Mucosa of stomach (tissue), 1 donor: ENCODE measurements around the gene FAT1.
"Not testable (repeated sequence)": the region's sequence is repeated elsewhere in the genome, so short reads cannot be mapped to it uniquely, and the experiment has no call there.

ENCODE experiments used
- H3K27me3 ChIP-seq: one replicate; pipeline ENCODE4 v1.7.0; 2013; ENCODE audit warnings: mild to moderate bottlenecking, low read length; ENCODE audit not compliant: control insufficient read depth, insufficient read depth
- H3K36me3 ChIP-seq: one replicate; pipeline ENCODE4 v1.7.0; 2013; ENCODE audit warnings: low read length; ENCODE audit not compliant: control insufficient read depth, insufficient read depth
- H3K4me1 ChIP-seq: one replicate; pipeline ENCODE4 v1.7.0; 2013; ENCODE audit warnings: mild to moderate bottlenecking, low read length; ENCODE audit not compliant: control insufficient read depth, insufficient read depth
- H3K4me3 ChIP-seq: one replicate; pipeline ENCODE4 v1.7.0; 2013; ENCODE audit warnings: low read length
- H3K9ac ChIP-seq: one replicate; pipeline ENCODE4 v1.7.0; 2013; ENCODE audit warnings: mild to moderate bottlenecking, low read length, moderate library complexity
- H3K9me3 ChIP-seq: one replicate; pipeline ENCODE4 v1.7.0; 2013; ENCODE audit warnings: mild to moderate bottlenecking, low read length, moderate library complexity; ENCODE audit not compliant: control insufficient read depth
- donor health status: Pancreatic carcinoma.

FAT1 gene

DNA sequence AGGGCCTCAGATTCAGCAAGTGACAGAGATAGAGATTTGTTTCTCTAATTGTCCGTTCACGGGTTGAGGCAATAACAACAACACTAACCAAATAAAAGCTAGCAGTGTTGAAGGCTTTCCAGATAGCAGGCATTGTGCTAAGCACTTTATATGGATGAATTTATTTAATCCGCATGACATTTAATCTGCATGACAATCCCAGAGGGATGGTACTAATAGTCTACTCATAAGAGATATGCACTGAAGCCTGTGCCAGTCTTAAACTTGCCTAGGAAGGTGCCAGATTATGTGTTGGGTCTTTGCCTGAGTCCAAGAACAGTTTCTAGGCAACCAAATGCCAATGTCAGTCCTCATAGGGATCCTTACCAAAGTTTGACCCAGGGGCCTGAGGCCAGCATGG, 37.7 kb upstream of the FAT1 start:
- H3K4me3 ChIP-seq, result no peak overlapping the region
- no peaks in the 10 kb centered on the region for H3K27me3 ChIP-seq

GRCh38 chr4:186760576-186760975, 36.9 kb upstream of the FAT1 start:
- no peaks in the 10 kb centered on the region for H3K9me3 ChIP-seq

More for the DNA sequence above, 37.7 kb upstream of the FAT1 start:
- H3K9ac ChIP-seq, result no peak overlapping the region
- H3K9me3 ChIP-seq, result no peaks in the 10 kb centered on the region
- no peaks in the 10 kb centered on the region for H3K36me3 ChIP-seq
- H3K4me1 ChIP-seq, result peaks cover 14% of the 10 kb centered on the region

GRCh38 chr4:186759990-186760389, 36.3 kb upstream of the FAT1 start:
- no peak overlapping the region for H3K4me3 ChIP-seq
- no peaks in the 10 kb centered on the region for H3K9me3 ChIP-seq
- peaks cover 2% of the 10 kb centered on the region for H3K4me1 ChIP-seq
- no peaks in the 10 kb centered on the region for H3K36me3 ChIP-seq
- H3K27me3 ChIP-seq, result no peaks in the 10 kb centered on the region
- H3K9ac ChIP-seq, result no peak overlapping the region

More at GRCh38 chr4:186760576-186760975, 36.9 kb upstream of the FAT1 start:
- H3K4me3 ChIP-seq, result no peak overlapping the region
- H3K27me3 ChIP-seq, result no peaks in the 10 kb centered on the region
- peaks cover 8% of the 10 kb centered on the region for H3K4me1 ChIP-seq
- H3K36me3 ChIP-seq, result no peaks in the 10 kb centered on the region
- H3K9ac ChIP-seq, result no peak overlapping the region

GRCh38 chr4:186758929-186759682, 35.5 kb upstream of the FAT1 start:
- Histone ChIP-seq H3K36me3 (no peaks in the 10 kb centered on the region), H3K9ac (no peak overlapping the region), H3K9me3 (no peaks in the 10 kb centered on the region), H3K4me3 (no peak overlapping the region), H3K4me1 (no peaks in the 10 kb centered on the region), H3K27me3 (no peaks in the 10 kb centered on the region)

DNA sequence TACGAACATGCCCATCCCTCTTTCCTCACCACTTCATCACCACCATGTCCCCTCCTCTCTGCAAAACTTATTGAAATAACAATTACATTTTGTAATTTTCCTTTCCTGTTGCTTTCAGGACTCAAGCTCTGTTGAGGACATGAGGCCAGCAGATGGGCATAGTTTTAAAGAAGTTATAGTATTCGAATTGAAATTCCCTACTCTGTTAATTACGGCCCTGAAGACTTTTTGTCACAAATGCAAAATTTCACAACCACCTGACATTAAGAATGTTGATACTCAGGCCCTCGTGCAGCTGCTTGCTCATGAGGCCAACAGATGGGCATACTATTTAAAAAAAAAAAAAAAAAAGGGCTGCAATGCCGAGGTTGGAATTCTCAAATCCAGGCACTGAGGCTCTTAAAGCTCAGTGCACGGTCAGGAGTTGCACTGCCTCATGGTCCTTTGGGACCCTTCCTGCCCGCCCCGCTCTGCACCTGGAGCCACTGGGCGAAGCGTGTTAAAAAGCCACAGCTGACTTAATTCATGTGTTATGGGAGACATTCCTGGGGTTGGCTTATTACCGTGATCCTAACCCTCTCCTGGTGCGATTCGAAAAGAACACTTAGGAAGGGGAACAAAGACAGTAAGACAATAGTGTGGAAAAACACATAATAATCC, 34.2 kb upstream of the FAT1 start:
- H3K4me1 ChIP-seq, result no peaks in the 10 kb centered on the region
- no peak overlapping the region for H3K4me3 ChIP-seq
- H3K27me3 ChIP-seq, result no peaks in the 10 kb centered on the region
- H3K9me3 ChIP-seq, result no peaks in the 10 kb centered on the region
- no peak overlapping the region for H3K9ac ChIP-seq
- H3K36me3 ChIP-seq, result no peaks in the 10 kb centered on the region

DNA sequence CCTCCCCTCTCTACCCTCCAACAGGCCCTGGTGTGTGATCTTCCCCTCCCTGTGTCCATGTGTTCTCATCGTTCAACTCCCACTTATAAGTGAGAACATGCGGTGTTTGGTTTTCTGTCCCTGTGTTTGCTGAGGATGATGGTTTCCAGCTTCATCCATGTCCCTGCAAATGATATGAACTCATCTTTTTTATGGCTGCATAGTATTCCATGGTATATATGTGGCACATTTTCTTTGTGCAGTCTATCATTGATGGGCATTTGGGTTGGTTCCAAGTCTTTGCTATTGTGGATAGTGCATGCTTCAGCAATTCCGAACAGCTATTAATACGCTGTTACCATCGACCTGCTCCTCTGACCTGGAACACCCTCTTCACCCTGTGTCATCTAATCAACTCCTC, 32.9 kb upstream of the FAT1 start:
- H3K27me3 ChIP-seq, H3K9me3 ChIP-seq, H3K36me3 ChIP-seq, H3K4me3 ChIP-seq, H3K9ac ChIP-seq, H3K4me1 ChIP-seq: not testable (repeated sequence)

- Histone ChIP-seq H3K4me3 (no peak overlapping the region), H3K27me3 (no peaks in the 10 kb centered on the region), H3K36me3 (no peaks in the 10 kb centered on the region), H3K9ac (no peak overlapping the region), H3K9me3 (no peaks in the 10 kb centered on the region), H3K4me1 (no peaks in the 10 kb centered on the region)
These were observed 32.2 kb upstream of the FAT1 start for GRCh38 chr4:186755550-186756519.

DNA sequence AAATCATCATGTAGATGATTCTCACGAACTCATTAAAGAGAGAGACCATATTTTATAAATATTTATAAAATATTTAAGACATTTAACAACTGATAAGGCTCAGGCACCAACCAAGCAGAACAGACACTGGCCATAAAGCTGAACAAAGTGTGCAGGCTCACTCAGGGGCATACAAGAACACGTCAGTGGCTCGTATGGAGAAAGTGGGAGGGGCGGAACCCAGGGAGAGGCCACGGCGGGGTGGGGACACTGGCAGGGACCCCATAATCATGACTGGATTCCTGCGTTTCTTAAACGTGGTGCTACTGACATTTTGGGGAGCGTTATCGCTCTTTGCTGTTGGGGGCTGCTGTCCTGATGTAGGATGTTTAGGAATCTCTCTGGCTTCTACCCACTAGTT, 31.3 kb upstream of the FAT1 start:
- no peak overlapping the region for H3K9ac ChIP-seq
- H3K27me3 ChIP-seq, result no peaks in the 10 kb centered on the region
- H3K4me1 ChIP-seq, result no peaks in the 10 kb centered on the region
- no peaks in the 10 kb centered on the region for H3K9me3 ChIP-seq
- no peak overlapping the region for H3K4me3 ChIP-seq
- no peaks in the 10 kb centered on the region for H3K36me3 ChIP-seq

GRCh38 chr4:186752325-186752724, 28.7 kb upstream of the FAT1 start:
- H3K27me3 ChIP-seq, result no peaks in the 10 kb centered on the region
- no peaks in the 10 kb centered on the region for H3K4me1 ChIP-seq
- H3K9me3 ChIP-seq, result no peaks in the 10 kb centered on the region
- H3K36me3 ChIP-seq, result no peaks in the 10 kb centered on the region
- no peak overlapping the region for H3K4me3 ChIP-seq
- H3K9ac ChIP-seq, result no peak overlapping the region

DNA sequence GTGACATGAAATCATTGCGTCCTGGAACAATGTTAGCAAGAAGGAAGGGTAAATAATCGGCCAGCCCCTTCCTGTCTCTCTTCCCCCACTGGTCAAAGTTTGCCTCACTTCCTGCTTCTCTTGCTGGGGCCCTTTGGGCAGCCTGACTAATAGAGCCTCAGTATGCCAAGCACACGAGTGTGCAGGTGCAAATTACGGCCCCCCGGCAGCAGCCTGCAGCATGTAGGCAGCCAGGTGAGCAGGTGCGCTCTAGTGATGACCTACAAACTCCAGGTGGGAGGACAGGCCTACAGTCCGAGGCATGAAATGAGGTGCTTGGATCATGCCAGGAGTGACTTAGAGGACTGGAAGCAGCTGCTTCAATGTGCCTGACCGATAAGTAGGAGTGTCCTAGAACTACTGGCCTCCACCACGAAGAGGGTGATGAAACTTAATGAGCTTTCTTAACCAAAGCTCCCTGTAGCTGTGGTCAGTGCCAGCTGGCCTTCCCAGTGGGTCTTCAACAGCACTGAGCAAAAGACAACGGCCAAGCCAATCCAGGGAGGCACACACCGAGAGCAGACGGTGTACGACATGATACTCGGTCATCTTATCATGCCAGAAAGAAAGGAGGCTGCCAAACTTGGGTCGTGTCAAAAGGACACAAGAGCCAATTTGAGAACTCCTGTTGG, 26.1 kb upstream of the FAT1 start:
- no peaks in the 10 kb centered on the region for H3K4me1 ChIP-seq
- H3K9me3 ChIP-seq, result no peaks in the 10 kb centered on the region
- no peak overlapping the region for H3K4me3 ChIP-seq
- H3K27me3 ChIP-seq, result no peaks in the 10 kb centered on the region
- no peaks in the 10 kb centered on the region for H3K36me3 ChIP-seq
- no peak overlapping the region for H3K9ac ChIP-seq

- H3K9ac ChIP-seq, result no peak overlapping the region
- H3K4me1 ChIP-seq, result no peaks in the 10 kb centered on the region
- no peaks in the 10 kb centered on the region for H3K27me3 ChIP-seq
- H3K4me3 ChIP-seq, result no peak overlapping the region
- H3K9me3 ChIP-seq, result no peaks in the 10 kb centered on the region
- H3K36me3 ChIP-seq, result no peaks in the 10 kb centered on the region
These were observed 22.9 kb upstream of the FAT1 start for GRCh38 chr4:186746581-186746980.
